ENCODE data around the gene OTUB2. TPM values are rescaled to one million over a fixed set of nuclear protein-coding genes. Genes with fewer than 3 reads are reported as not detected.

The OTUB2 gene
- total RNA-seq, 6 donors from 2014 or later = 0.22 to 1.8 (median 1.1) TPM

GRCh38 chr14:93980456-93981201, 45.5 kb upstream of the OTUB2 start:
- Histone ChIP-seq H3K27ac (no peak overlapping the region), H3K9me3 (no peaks in the 10 kb centered on the region), H3K4me1 (no peaks in the 10 kb centered on the region), H3K27me3 (no peaks in the 10 kb centered on the region), H3K36me3 (no peaks in the 10 kb centered on the region), H3K4me3 (no peak overlapping the region)
- WGBS, 2 donors = 70 to 73% methylated on average over 6 to 11 of the region's 11 CpGs
- ATAC-seq (ENCODE audit: low FRiP score in 2 of 2) (no peak), DNase-seq (no peak)
- TF ChIP-seq POLR2A (IDR thresholded peaks at IDR 0.05) = no peak
- no peak for TF ChIP-seq EP300 (IDR thresholded peaks at IDR 0.05)
- no peak for TF ChIP-seq CTCF (IDR thresholded peaks at IDR 0.05)
- TF ChIP-seq POLR2AphosphoS5 (IDR thresholded peaks at IDR 0.05) = no peak

- peak overlapping the region in 1 of 4 donors; percentile 21 for H3K27ac ChIP-seq
Observed at GRCh38 chr14:93981316-93982229, 44.6 kb upstream of the OTUB2 start.

DNA sequence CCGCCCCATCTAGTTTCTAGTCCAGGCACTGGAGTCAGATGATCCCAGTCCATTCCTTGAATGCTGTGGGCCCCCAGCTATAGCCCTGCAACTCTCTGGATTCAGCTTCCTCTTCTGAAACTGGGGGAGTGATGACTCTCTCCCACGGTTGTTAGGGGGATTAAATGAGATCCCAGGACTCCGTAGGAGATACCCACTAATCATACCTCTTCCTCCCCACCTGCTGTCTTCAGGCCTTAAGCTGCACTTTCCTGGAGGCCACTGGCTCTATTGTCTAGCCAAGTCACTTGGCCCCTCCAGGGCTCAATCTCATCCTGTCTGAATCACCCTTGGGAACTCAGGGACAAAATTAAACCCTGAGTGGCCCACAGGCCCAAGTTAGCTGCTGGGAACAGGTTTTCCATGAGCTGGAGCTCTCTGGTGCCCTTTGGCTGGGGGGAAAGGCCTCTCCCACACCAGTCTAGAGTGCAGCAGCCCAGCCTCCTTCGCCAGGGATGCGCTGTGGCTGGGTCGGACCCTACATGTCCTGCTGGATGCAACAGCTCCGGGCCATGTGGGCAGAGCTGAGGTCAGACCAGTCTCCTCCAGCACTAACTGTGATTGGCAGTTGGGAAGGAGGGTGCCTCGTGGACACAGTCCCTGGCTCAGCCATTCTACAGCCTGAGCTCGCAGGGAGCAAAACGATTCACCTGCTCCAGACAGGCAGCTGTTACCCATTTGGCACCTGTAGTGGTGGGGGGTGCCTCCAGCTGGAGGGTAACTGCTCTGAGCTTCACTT, 43.7 kb upstream of the OTUB2 start:
- ATAC-seq (ENCODE audit: low FRiP score in 2 of 2) = no peak
- Histone ChIP-seq H3K36me3 (no peaks in the 10 kb centered on the region), H3K4me3 (no peak overlapping the region), H3K9me3 (no peaks in the 10 kb centered on the region), H3K27ac (no peak overlapping the region), H3K27me3 (no peaks in the 10 kb centered on the region), H3K4me1 (no peaks in the 10 kb centered on the region)
- WGBS, 2 donors = 74 to 88% methylated on average over 6 to 10 of the region's 10 CpGs
- DNase-seq = no peak
- TF ChIP-seq EP300 (IDR thresholded peaks at IDR 0.05) (no peak), POLR2A (IDR thresholded peaks at IDR 0.05) (no peak), POLR2AphosphoS5 (IDR thresholded peaks at IDR 0.05) (no peak), CTCF (IDR thresholded peaks at IDR 0.05) (no peak)

More at GRCh38 chr14:93981316-93982229, 44.6 kb upstream of the OTUB2 start:
- WGBS, 2 donors = 94% methylated on average over 6 to 9 of the region's 9 CpGs
- no peaks in the 10 kb centered on the region for H3K4me1 ChIP-seq
- H3K36me3 ChIP-seq = no peaks in the 10 kb centered on the region
- DNase-seq (no peak), ATAC-seq (ENCODE audit: low FRiP score in 2 of 2) (no peak)
- no peak overlapping the region for H3K4me3 ChIP-seq
- TF ChIP-seq CTCF (IDR thresholded peaks at IDR 0.05) (no peak), POLR2A (IDR thresholded peaks at IDR 0.05) (no peak), EP300 (IDR thresholded peaks at IDR 0.05) (no peak), POLR2AphosphoS5 (IDR thresholded peaks at IDR 0.05) (no peak)
- no peaks in the 10 kb centered on the region for H3K9me3 ChIP-seq
- no peaks in the 10 kb centered on the region for H3K27me3 ChIP-seq

DNA sequence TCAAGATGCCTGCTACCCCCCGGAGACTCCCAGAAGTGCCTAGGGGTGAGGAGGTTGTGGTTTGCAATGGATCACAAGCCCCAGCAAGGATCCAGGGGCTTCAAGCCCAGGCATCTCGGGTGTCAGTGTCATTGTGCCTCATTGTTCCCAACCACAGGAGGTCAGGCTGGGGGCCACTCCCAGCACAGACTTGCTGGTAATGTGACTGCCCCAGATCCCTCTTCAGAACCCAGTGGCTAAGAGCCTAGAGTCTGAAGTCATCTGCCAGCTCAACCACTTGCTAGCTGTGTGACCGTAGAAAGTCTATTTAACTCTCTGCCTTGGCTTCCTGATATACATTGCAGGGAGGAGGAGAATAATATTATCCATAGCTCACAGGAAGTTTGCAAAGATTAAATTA, 42.1 kb upstream of the OTUB2 start:
- no peak for ATAC-seq (ENCODE audit: low FRiP score in 2 of 2)
- H3K4me3 ChIP-seq = no peak overlapping the region

More for the DNA sequence above, 42.1 kb upstream of the OTUB2 start:
- no peaks in the 10 kb centered on the region for H3K9me3 ChIP-seq
- no peaks in the 10 kb centered on the region for H3K36me3 ChIP-seq
- H3K27me3 ChIP-seq = no peaks in the 10 kb centered on the region
- TF ChIP-seq EP300 (IDR thresholded peaks at IDR 0.05) (no peak), POLR2AphosphoS5 (IDR thresholded peaks at IDR 0.05) (no peak), CTCF (IDR thresholded peaks at IDR 0.05) (no peak), POLR2A (IDR thresholded peaks at IDR 0.05) (no peak)
- WGBS, 2 donors = 79 to 82% methylated on average over 2 to 3 of the region's 3 CpGs
- no peak for DNase-seq
- H3K27ac ChIP-seq = no peak overlapping the region
- no peaks in the 10 kb centered on the region for H3K4me1 ChIP-seq
